GM23338 (cell line): Measurements from ENCODE around the gene RASSF7.

Source experiments
- EZH2 ChIP-seq: fragments of 200-600 bp; sonication (generic); IDR thresholded peaks from one replicate; pipeline ENCODE4 v1.8.0; 2017; ENCODE audit warnings: antibody characterized with exemption, mild to moderate bottlenecking, low read depth; ENCODE audit not compliant: unreplicated experiment
- POLR2AphosphoS5 ChIP-seq: IDR thresholded peaks from 2 replicates; pipeline ENCODE4 v1.6.1; 2016; ENCODE audit warnings: antibody characterized with exemption, low read depth
- TF ChIP-seq, protein P1 (sequence below), 2 experiments: fragments of 200-600 bp in 1 of 2; sonication (generic) in 1 of 2; conservative IDR thresholded peaks; 2 replicates each; pipeline versions ENCODE4 v1.5.1 to v1.6.1; 2016 to 2017; ENCODE audit warnings: antibody characterized with exemption in 2 of 2, low read depth in 2 of 2, mild to moderate bottlenecking in 2 of 2, moderate library complexity in 1 of 2

DNA sequence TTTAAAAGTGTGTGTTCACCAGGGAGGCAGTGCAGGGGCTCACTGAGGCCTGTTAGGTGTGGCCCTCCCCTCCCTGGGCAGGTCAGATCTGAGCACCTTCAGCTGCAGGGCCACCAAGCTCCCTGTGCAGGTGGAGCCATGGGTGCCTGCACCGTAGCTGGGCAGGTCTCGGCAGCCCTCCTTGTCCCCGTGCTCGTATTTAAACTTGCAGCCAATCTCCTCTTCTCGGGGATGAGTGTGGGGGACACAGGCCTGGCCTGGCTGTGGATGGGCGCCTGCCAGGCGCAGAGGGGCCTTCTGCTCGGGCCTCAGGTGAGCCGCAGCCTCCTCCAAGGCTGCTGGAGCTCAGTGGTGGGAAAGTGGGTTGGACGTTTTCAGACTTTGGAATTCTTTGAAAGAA lies 34.6 kb downstream of the RASSF7 start:
- TF ChIP-seq, protein P1, sequence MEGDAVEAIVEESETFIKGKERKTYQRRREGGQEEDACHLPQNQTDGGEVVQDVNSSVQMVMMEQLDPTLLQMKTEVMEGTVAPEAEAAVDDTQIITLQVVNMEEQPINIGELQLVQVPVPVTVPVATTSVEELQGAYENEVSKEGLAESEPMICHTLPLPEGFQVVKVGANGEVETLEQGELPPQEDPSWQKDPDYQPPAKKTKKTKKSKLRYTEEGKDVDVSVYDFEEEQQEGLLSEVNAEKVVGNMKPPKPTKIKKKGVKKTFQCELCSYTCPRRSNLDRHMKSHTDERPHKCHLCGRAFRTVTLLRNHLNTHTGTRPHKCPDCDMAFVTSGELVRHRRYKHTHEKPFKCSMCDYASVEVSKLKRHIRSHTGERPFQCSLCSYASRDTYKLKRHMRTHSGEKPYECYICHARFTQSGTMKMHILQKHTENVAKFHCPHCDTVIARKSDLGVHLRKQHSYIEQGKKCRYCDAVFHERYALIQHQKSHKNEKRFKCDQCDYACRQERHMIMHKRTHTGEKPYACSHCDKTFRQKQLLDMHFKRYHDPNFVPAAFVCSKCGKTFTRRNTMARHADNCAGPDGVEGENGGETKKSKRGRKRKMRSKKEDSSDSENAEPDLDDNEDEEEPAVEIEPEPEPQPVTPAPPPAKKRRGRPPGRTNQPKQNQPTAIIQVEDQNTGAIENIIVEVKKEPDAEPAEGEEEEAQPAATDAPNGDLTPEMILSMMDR (conservative IDR thresholded peaks at IDR 0.05; ENCODE audit: low read depth in 2 of 2): no peak
- TF ChIP-seq POLR2AphosphoS5 (no peak), EZH2 (no peak)
